EL (cell line): ENCODE measurements around the gene FAM76A.
"Not testable (repeated sequence)": the region's sequence is repeated elsewhere in the genome, so short reads cannot be mapped to it uniquely, and the experiment has no call there.

ENCODE experiments used
- DNase-seq: peaks from one replicate; pipeline ENCODE4 v3.0.0-alpha.2; 2016

FAM76A gene

GRCh38 chr1:27782950-27783349 lies 57.2 kb downstream of the FAM76A start:
- no peak for DNase-seq

- DNase-seq, result no peak
Observed at GRCh38 chr1:27784700-27785099, 58.9 kb downstream of the FAM76A start.

- peak; percentile 43 for DNase-seq
Observed at GRCh38 chr1:27785781-27786455, 60.2 kb downstream of the FAM76A start.

- peak; percentile 14 for DNase-seq
Observed at GRCh38 chr1:27787895-27788294, 62.1 kb downstream of the FAM76A start.

GRCh38 chr1:27789540-27790041 lies 63.8 kb downstream of the FAM76A start:
- peak; percentile 23 for DNase-seq

- DNase-seq, result not testable (repeated sequence)
Observed at GRCh38 chr1:27790270-27790669, 64.5 kb downstream of the FAM76A start.

GRCh38 chr1:27795601-27796000 lies 69.8 kb downstream of the FAM76A start:
- no peak for DNase-seq

- DNase-seq, result no peak
Observed at GRCh38 chr1:27804791-27805190, 79.0 kb downstream of the FAM76A start.

- DNase-seq, result no peak
Observed at GRCh38 chr1:27806758-27807157, 81.0 kb downstream of the FAM76A start.

GRCh38 chr1:27807385-27807784 lies 81.6 kb downstream of the FAM76A start:
- DNase-seq, result no peak

GRCh38 chr1:27808131-27808530 lies 82.4 kb downstream of the FAM76A start:
- not testable (repeated sequence) for DNase-seq

- no peak for DNase-seq
Observed at GRCh38 chr1:27809883-27810282, 84.1 kb downstream of the FAM76A start.

GRCh38 chr1:27811741-27812500 lies 86.2 kb downstream of the FAM76A start:
- DNase-seq, result no peak
